ENCODE measurements around the gene DCLRE1A. TPM values are rescaled to one million over a fixed set of nuclear protein-coding genes. Genes with fewer than 3 reads are reported as not detected.

DCLRE1A gene
- total and polyA plus RNA-seq, 2 of the 13 experiments (the other 11 are each of a cell fraction or from before 2014, with no cell fraction given): 6.2 to 19.6 TPM

GRCh38 chr10:113854761-113855588 lies 1.1 kb upstream of the DCLRE1A start (continued):
- TF ChIP-seq SIX1 (CRISPR knock-in tag; IDR thresholded peaks at IDR 0.05; ENCODE audit: borderline replicate concordance) (no peak), EHMT2 (IDR thresholded peaks at IDR 0.05; ENCODE audit: borderline replicate concordance, low read depth, low read length) (no peak), GLMP (CRISPR knock-in tag; IDR thresholded peaks at IDR 0.05; ENCODE audit: borderline replicate concordance) (no peak), SALL1 (CRISPR knock-in tag; IDR thresholded peaks at IDR 0.05) (peak; percentile 57; the same call in 1 of the 2 replicates), ETV5 (CRISPR knock-in tag; IDR thresholded peaks at IDR 0.05; ENCODE audit: borderline replicate concordance) (no peak; the same call in 1 of the 2 replicates), CHD4 (IDR thresholded peaks at IDR 0.05; ENCODE audit: borderline replicate concordance, low read length) (no peak), ETV6 (CRISPR knock-in tag; conservative IDR thresholded peaks at IDR 0.05) (no peak; the same call in none of the 2 replicates), SCMH1 (CRISPR knock-in tag; IDR thresholded peaks at IDR 0.05; ENCODE audit: borderline replicate concordance) (no peak), GFI1 (CRISPR knock-in tag; IDR thresholded peaks at IDR 0.05; ENCODE audit: borderline replicate concordance) (no peak), SAFB2 (CRISPR knock-in tag; IDR thresholded peaks at IDR 0.05; ENCODE audit: borderline replicate concordance, low read depth) (peak; percentile 13; the same call in 1 of the 2 replicates), YEATS4 (CRISPR knock-in tag; IDR thresholded peaks at IDR 0.05; ENCODE audit: borderline replicate concordance) (peak; percentile 34; the same call in 1 of the 2 replicates), ZNF264 (CRISPR knock-in tag; IDR thresholded peaks at IDR 0.05) (0 out of 2 replicates have a peak, but pooled peaks have one; percentile 25), AHDC1 (CRISPR knock-in tag; IDR thresholded peaks at IDR 0.05; ENCODE audit: borderline replicate concordance) (0 out of 2 replicates have a peak, but pooled peaks have one; percentile 32), NCOA2 (CRISPR knock-in tag; IDR thresholded peaks at IDR 0.05) (no peak), CBFB (CRISPR knock-in tag; IDR thresholded peaks at IDR 0.05) (peak; percentile 28; the same call in 1 of the 2 replicates), ZNF501 (CRISPR knock-in tag; IDR thresholded peaks at IDR 0.05) (peak; percentile 38; the same call in 1 of the 2 replicates), FOXO1 (CRISPR knock-in tag; IDR thresholded peaks at IDR 0.05) (peak; percentile 37; the same call in 1 of the 2 replicates), ZZZ3 (CRISPR knock-in tag; IDR thresholded peaks at IDR 0.05; ENCODE audit: borderline replicate concordance) (no peak), ZNF768 (CRISPR knock-in tag; IDR thresholded peaks at IDR 0.05) (peak; percentile 40; the same call in 1 of the 2 replicates)
- TF ChIP-seq, protein P1, sequence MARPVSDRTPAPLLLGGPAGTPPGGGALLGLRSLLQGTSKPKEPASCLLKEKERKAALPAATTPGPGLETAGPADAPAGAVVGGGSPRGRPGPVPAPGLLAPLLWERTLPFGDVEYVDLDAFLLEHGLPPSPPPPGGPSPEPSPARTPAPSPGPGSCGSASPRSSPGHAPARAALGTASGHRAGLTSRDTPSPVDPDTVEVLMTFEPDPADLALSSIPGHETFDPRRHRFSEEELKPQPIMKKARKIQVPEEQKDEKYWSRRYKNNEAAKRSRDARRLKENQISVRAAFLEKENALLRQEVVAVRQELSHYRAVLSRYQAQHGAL (CRISPR knock-in tag; IDR thresholded peaks at IDR 0.05; ENCODE audit: not compliant biosample characterization): no peak
